Measurements from ENCODE around the gene LAMB2.

GRCh38 chr3:49161197-49161596 is 28.3 kb upstream of the LAMB2 start:
- TF ChIP-seq CTCF (IDR thresholded peaks at IDR 0.05) (no peak), POLR2A (IDR thresholded peaks at IDR 0.05) (no peak), EP300 (IDR thresholded peaks at IDR 0.05) (no peak)
